BJ (cell line): ENCODE results near the gene TMEM258. TPM values are rescaled to one million over a fixed set of nuclear protein-coding genes. Genes with fewer than 3 reads are reported as not detected.

ENCODE experiments used
- CTCF ChIA-PET: fragments of 350-600 bp; formaldehyde crosslinking; extraction: SDS; loops from one replicate; lab custom pipeline; 2021; ENCODE audit warnings: antibody characterized with exemption, inconsistent platforms; lab: Yijun Ruan, JAX
- POLR2A ChIA-PET: fragments of 300-600 bp; sonication (Branson Sonifier 250); formaldehyde crosslinking; extraction: SDS; loops from one replicate; lab custom pipeline; 2021; ENCODE audit warnings: antibody characterized with exemption; lab: Charles Lee
- DNase-seq: peaks from one replicate; pipeline ENCODE4 v3.0.0-alpha.2; 2011; ENCODE audit warnings: low read depth
- H3K27me3 ChIP-seq: 2 replicates; pipeline ENCODE4 v1.6.0; 2011; ENCODE audit warnings: low read length; ENCODE audit not compliant: control insufficient read depth, insufficient read depth
- H3K36me3 ChIP-seq: 2 replicates; pipeline ENCODE4 v1.5.1; 2011; ENCODE audit warnings: low read length; ENCODE audit not compliant: control insufficient read depth, insufficient read depth
- H3K4me3 ChIP-seq: 2 replicates; pipeline ENCODE4 v1.5.1; 2011; ENCODE audit warnings: low read depth, mild to moderate bottlenecking, control low read depth, low read length
- polyA plus RNA-seq: library from polyadenylated mRNA; depleted of rRNA; stranded (reverse); fragments of >200 nt; gene quantifications from 2 replicates; pipeline ENCODE4 v1.2.3, GENCODE V29; 2011
- TF ChIP-seq, protein P1 (sequence below): IDR thresholded peaks from 2 replicates; pipeline ENCODE4 v1.5.1; 2011; ENCODE audit warnings: low read depth, mild to moderate bottlenecking, control low read depth, inconsistent platforms, low read length, moderate library complexity; ENCODE audit not compliant: insufficient read depth

The TMEM258 gene
- polyA plus RNA-seq, 1 experiment, result 371 TPM

DNA sequence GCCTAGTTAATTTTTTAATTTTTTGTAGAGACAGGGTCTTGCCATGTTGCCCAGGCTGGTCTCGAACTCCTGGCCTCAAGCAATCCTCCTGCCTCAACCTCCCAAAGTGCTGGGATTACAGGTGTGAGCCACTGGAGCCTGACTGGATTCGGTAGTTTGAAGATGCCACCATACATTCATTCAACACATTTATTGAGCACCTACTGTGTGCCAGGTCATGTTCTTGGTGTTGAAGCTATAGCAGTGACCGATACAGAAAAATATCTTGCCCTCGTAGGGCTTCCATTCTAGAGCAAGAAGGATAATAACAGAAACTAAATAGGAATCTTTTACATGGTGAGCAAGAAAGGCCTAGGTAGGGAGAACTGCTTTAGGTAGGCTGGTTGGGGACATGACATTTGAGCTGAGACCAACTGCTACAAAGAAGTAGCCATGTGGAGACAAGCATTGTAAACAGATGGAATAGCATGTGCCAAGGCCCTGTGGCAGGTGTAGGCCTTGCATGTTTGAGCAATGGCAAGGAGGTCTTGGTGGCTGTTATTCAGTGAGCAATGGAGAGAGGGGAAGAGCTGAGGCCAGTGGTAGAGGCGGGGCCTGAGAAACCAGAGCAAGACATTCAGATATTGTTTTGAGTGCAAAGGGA, 41.6 kb downstream of the TMEM258 start:
- DNase-seq, result no peak
- Histone ChIP-seq H3K27me3 (no peaks in the 10 kb centered on the region; the same call in 1 of the 2 replicates), H3K36me3 (no peaks in the 10 kb centered on the region), H3K4me3 (no peak overlapping the region)
- POLR2A ChIA-PET, result no interaction called here
- CTCF ChIA-PET, result interaction anchor here (0.7 to 6.6 kb wide), 11 partner anchors 10 to 357 kb away, joined by 3 to 68 read pairs (median 6); no protein-coding TSS in a partner anchor
- TF ChIP-seq, protein P1, sequence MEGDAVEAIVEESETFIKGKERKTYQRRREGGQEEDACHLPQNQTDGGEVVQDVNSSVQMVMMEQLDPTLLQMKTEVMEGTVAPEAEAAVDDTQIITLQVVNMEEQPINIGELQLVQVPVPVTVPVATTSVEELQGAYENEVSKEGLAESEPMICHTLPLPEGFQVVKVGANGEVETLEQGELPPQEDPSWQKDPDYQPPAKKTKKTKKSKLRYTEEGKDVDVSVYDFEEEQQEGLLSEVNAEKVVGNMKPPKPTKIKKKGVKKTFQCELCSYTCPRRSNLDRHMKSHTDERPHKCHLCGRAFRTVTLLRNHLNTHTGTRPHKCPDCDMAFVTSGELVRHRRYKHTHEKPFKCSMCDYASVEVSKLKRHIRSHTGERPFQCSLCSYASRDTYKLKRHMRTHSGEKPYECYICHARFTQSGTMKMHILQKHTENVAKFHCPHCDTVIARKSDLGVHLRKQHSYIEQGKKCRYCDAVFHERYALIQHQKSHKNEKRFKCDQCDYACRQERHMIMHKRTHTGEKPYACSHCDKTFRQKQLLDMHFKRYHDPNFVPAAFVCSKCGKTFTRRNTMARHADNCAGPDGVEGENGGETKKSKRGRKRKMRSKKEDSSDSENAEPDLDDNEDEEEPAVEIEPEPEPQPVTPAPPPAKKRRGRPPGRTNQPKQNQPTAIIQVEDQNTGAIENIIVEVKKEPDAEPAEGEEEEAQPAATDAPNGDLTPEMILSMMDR, result no peak

DNA sequence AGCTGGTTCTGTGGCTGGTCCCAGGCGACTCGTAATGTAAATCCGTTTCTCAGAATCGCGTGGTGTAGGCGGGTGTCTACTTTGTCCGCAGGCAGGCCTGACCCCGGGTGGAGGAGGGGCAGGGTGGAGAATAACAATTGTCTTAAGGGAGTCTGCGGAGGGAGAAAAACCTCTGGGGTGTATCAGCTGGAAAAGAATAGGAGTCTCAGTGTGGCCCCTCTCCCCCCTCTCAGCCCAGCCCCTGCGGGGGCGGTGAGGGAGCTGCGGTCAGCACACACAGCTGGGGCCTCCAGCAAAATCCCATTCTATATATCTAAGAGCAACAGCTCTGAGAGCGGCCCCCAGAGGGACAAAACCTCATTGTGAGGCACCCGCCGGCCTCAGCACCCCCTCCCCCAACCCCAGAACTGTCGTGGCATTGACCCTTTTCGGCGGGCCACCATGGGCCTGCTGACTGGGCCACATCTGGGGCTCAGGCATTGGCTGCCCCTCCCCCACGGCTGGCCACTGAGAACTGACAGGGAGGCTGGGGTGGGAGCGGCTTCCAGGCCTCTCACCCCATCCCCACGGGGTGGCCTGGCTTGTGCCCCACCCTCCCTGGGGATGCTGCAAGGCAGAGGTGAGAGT, 42.7 kb downstream of the TMEM258 start:
- H3K36me3 ChIP-seq, result no peaks in the 10 kb centered on the region; the same call in 1 of the 2 replicates
- CTCF ChIA-PET, result interaction anchor here (1.0 to 6.6 kb wide), 13 partner anchors 9 to 358 kb away, joined by 3 to 68 read pairs (median 4); no protein-coding TSS in a partner anchor
- no peaks in the 10 kb centered on the region; the same call in 1 of the 2 replicates for H3K27me3 ChIP-seq
- POLR2A ChIA-PET, result no interaction called here
- TF ChIP-seq, protein P1, result no peak
- H3K4me3 ChIP-seq, result no peak overlapping the region
- no peak for DNase-seq

DNA sequence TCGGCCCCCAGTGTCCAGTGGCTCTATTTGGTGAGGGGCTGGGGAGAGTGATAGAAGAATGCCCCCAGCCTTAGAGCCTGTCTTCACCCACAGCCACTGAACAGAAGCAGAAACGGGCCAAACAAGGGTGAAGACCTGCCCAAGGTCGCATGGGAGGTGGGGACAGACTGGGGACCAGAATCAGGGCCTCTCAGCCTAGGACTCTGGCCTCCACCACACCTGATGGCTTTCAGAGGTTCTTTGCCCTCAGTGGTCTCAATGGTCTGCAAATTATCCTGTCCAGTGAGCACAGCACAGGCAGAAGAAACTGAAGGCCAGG, 44.5 kb downstream of the TMEM258 start:
- TF ChIP-seq, protein P1, result no peak
- peaks cover 1% of the 10 kb centered on the region; the same call in 1 of the 2 replicates for H3K36me3 ChIP-seq
- POLR2A ChIA-PET, result no interaction called here
- DNase-seq, result no peak
- H3K4me3 ChIP-seq, result no peak overlapping the region
- H3K27me3 ChIP-seq, result no peaks in the 10 kb centered on the region; the same call in 1 of the 2 replicates
- CTCF ChIA-PET, result interaction anchor here (0.6 to 6.6 kb wide), 36 partner anchors 10 to 563 kb away, joined by 3 to 68 read pairs (median 4); partner anchors contain the start of genes CPSF7, FEN1, SDHAF2 and TMEM258

DNA sequence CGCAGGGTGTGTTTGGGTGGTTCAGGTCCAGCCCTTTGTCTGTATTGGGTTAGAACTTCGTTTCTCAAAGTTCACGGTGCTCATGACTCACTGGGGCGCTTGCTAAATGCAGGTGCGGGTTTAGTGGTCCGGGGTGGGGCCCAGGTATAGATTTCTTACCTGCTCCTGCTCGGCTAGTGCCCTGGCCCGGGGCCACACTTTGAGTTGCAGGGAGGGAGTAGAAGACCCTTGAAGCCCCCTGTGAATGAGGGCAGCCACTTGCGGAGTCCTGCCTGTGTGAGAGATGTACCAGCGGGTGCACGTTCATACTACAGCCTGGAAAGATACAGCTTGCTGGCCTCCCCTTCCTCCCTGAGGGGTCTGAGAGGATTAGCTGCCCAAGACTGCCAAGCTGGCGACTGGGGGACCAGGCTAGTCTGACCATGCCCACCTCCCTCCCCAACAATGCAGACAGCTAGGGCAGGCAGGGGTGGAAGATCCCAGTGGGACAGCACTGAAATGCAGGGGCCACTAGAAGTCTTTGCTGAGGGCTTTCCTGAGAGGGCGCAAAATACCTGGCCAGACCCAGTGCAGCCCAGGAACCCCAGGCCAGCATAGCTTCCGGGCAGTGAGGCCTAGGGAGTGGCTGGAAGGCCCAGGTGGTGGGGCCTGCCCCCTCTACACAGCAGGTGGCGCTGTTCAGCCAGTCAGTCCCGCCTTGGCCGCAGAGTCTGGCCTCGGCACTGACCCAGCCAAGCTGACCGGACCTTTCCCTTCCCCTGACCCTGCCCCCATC, 45.0 kb downstream of the TMEM258 start:
- ChIA-PET CTCF (interaction anchor here (0.5 to 6.6 kb wide), 38 partner anchors 10 to 564 kb away, joined by 3 to 68 read pairs (median 4); partner anchors contain the start of genes CPSF7, FEN1, SDHAF2 and TMEM258), POLR2A (no interaction called here)
- no peak overlapping the region for H3K4me3 ChIP-seq
- peaks cover 1% of the 10 kb centered on the region; the same call in 1 of the 2 replicates for H3K36me3 ChIP-seq
- H3K27me3 ChIP-seq, result no peaks in the 10 kb centered on the region
- TF ChIP-seq, protein P1, result peak; percentile 95
- DNase-seq, result no peak
